Breast epithelium (tissue), 4 donors: ENCODE results near the gene MYO19. TPM values are rescaled to one million over a fixed set of nuclear protein-coding genes. Genes with fewer than 3 reads are reported as not detected.

ENCODE experiments used
- DNase-seq, 2 donors: peaks; one replicate each; pipeline ENCODE4 v3.0.0-alpha.2; 2019; ENCODE audit warnings: low spot score in 2 of 2
- H3K27ac ChIP-seq, 2 donors: fragments of 200-600 bp; sonication (generic) in 1 of 2; one replicate each; pipeline ENCODE4 v1.5.1; 2016 to 2019; ENCODE audit warnings: mild to moderate bottlenecking in 1 of 2
- H3K27me3 ChIP-seq, 2 donors: fragments of 200-600 bp; sonication (generic) in 1 of 2; one replicate each; pipeline versions ENCODE4 v1.5.1 to v1.6.0; 2017 to 2019; ENCODE audit warnings: control low read depth in 1 of 2, mild to moderate bottlenecking in 1 of 2
- H3K36me3 ChIP-seq: fragments of 200-600 bp; one replicate; pipeline ENCODE4 v1.5.1; 2019
- H3K4me1 ChIP-seq, 2 donors: fragments of 200-600 bp; sonication (generic); one replicate each; pipeline ENCODE4 v1.5.1; 2016 to 2019; ENCODE audit warnings: control low read depth in 1 of 2
- H3K4me3 ChIP-seq, 3 donors: fragments of 200-600 bp; sonication (generic); 1 replicate in 2 of 3; 2 replicates in 1 of 3; pipeline ENCODE4 v1.5.1; 2016 to 2019; ENCODE audit warnings: mild to moderate bottlenecking in 3 of 3, moderate library complexity in 2 of 3
- H3K9me3 ChIP-seq, 2 donors: fragments of 200-600 bp; sonication (generic) in 1 of 2; one replicate each; pipeline ENCODE4 v1.5.1; 2016 to 2019; ENCODE audit warnings: control low read depth in 1 of 2
- CTCF ChIP-seq, 3 donors: fragments of 450-650 bp; IDR thresholded peaks; one replicate each; pipeline ENCODE4 v1.5.1; 2016 to 2017; ENCODE audit warnings: antibody characterized with exemption in 3 of 3, mild to moderate bottlenecking in 3 of 3, moderate library complexity in 3 of 3
- POLR2A ChIP-seq: fragments of 450-650 bp; IDR thresholded peaks from one replicate; pipeline ENCODE4 v1.6.1; 2016; ENCODE audit warnings: antibody characterized with exemption, mild to moderate bottlenecking, moderate library complexity
- POLR2AphosphoS5 ChIP-seq, 3 donors: sonication (generic); formaldehyde crosslinking; IDR thresholded peaks; one replicate each; pipeline ENCODE4 v1.6.1; 2017; ENCODE audit warnings: antibody characterized with exemption in 3 of 3
- intact Hi-C: fragments of 100-400 bp; cut with DNase I; formaldehyde crosslinking; loops from one replicate; pipeline ENCODE4 v1.15.1; 2023; ENCODE audit warnings: low total_unique reads
- total RNA-seq, 3 donors: library from RNA; depleted of rRNA; stranded (reverse); fragments of >200 nt; gene quantifications; one replicate each; pipeline ENCODE4 v1.1.0, GENCODE V29; 2016

MYO19 gene
- total RNA-seq, 3 donors from 2014 or later: 28.6 to 86.9 (median 71.3) TPM

DNA sequence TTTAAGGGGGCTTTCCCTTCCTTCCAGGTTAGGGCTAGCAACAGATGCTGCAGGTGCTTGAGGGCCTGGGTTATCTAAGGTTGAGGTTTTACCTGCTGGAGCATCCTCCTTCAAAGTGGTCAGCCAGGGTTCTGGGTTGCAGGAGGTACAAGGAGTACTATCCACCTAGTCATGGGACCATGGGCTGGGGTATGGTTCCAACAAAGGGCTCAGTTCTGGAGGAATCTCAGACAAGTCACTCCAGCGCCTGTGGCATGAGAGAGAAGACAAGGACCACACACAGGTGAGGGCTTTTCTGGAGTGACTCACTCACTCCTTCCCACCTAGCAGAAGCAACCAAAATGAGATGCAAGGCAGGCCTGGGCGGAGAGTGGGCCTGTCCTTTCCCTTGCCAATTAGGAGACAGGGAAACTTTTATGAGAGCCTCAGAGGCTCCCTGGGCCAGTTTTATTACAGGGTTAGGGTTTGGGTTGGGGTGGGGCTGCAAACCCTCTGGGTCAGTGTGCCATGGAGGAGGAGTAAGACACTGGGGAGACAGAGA is 2.2 kb downstream of the MYO19 start:
- TF ChIP-seq CTCF (IDR thresholded peaks at IDR 0.05): no peak
- TF ChIP-seq POLR2A: no peak
- TF ChIP-seq POLR2AphosphoS5 (IDR thresholded peaks at IDR 0.05): no peak
- no peak for DNase-seq
- intact Hi-C loops: no loop called here
- Histone ChIP-seq H3K36me3 (no peaks in the 10 kb centered on the region), H3K4me1 (peaks cover 0 to 5% of the 10 kb centered on the region in 2 donors), H3K27me3 (no peaks in the 10 kb centered on the region), H3K27ac (no peak overlapping the region), H3K9me3 (no peaks in the 10 kb centered on the region), H3K4me3 (no peak overlapping the region)

DNA sequence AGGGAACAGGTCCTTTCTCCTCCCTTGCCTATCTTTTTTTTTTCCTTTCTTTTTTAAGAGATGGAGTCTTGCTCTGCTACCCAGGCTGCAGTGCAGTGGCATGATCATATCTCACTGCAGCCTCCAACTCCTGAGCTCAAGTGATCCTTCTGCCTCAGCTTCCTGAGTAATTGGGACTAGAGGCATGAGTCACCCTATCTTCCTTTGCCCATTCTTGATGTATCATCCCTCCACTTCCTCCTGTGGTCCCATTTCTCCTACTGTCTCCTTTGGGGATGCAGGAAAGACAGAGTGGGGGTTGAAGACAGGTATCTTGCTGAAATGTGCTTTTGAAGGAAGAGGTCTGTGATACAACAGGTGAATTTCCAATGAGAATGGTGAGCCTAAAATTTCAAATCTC is 5.5 kb downstream of the MYO19 start:
- Histone ChIP-seq H3K4me1 (no peaks in the 10 kb centered on the region), H3K36me3 (no peaks in the 10 kb centered on the region), H3K9me3 (no peaks in the 10 kb centered on the region), H3K27ac (no peak overlapping the region), H3K27me3 (no peaks in the 10 kb centered on the region), H3K4me3 (no peak overlapping the region)
- DNase-seq: no peak
- TF ChIP-seq POLR2AphosphoS5 (IDR thresholded peaks at IDR 0.05) (no peak), POLR2A (no peak), CTCF (IDR thresholded peaks at IDR 0.05) (no peak)
- intact Hi-C loops: no loop called here

GRCh38 chr17:36527621-36528250 is 6.9 kb downstream of the MYO19 start:
- H3K9me3 ChIP-seq: no peaks in the 10 kb centered on the region
- TF ChIP-seq POLR2A (no peak), CTCF (IDR thresholded peaks at IDR 0.05) (no peak), POLR2AphosphoS5 (IDR thresholded peaks at IDR 0.05) (no peak)
- H3K4me1 ChIP-seq: no peaks in the 10 kb centered on the region
- no peak overlapping the region for H3K4me3 ChIP-seq
- intact Hi-C loops: no loop called here
- no peaks in the 10 kb centered on the region for H3K27me3 ChIP-seq
- DNase-seq: no peak
- no peaks in the 10 kb centered on the region for H3K36me3 ChIP-seq
- H3K27ac ChIP-seq: no peak overlapping the region

GRCh38 chr17:36525888-36526287 is 8.8 kb downstream of the MYO19 start:
- no peak for TF ChIP-seq POLR2A
- TF ChIP-seq POLR2AphosphoS5 (IDR thresholded peaks at IDR 0.05): no peak
- TF ChIP-seq CTCF (IDR thresholded peaks at IDR 0.05): no peak

GRCh38 chr17:36525113-36525512 is 9.6 kb downstream of the MYO19 start:
- Histone ChIP-seq H3K9me3 (no peaks in the 10 kb centered on the region), H3K36me3 (no peaks in the 10 kb centered on the region), H3K27me3 (no peaks in the 10 kb centered on the region), H3K4me1 (no peaks in the 10 kb centered on the region), H3K4me3 (no peak overlapping the region), H3K27ac (no peak overlapping the region)
- intact Hi-C loops: no loop called here
- no peak for TF ChIP-seq POLR2AphosphoS5 (IDR thresholded peaks at IDR 0.05)
- no peak for TF ChIP-seq POLR2A
- no peak for TF ChIP-seq CTCF (IDR thresholded peaks at IDR 0.05)
- no peak for DNase-seq

More at GRCh38 chr17:36525888-36526287, 8.8 kb downstream of the MYO19 start:
- DNase-seq: no peak
- H3K36me3 ChIP-seq: no peaks in the 10 kb centered on the region
- no peak overlapping the region for H3K27ac ChIP-seq
- H3K9me3 ChIP-seq: no peaks in the 10 kb centered on the region
- no peaks in the 10 kb centered on the region for H3K4me1 ChIP-seq
- intact Hi-C loops: no loop called here
- no peaks in the 10 kb centered on the region for H3K27me3 ChIP-seq
- no peak overlapping the region for H3K4me3 ChIP-seq
